HG03103 (cell line): ENCODE results near the gene MAST3.
A peak's percentile ranks its signal among the peaks of the same experiment; 100 is the strongest.
"Not testable (repeated sequence)": the region's sequence is repeated elsewhere in the genome, so short reads cannot be mapped to it uniquely, and the experiment has no call there.

Experiments used
- ATAC-seq: cut with Tn5 transposase; IDR thresholded peaks from one replicate; pipeline ENCODE4 v1.9.1; 2021; ENCODE audit warnings: low read depth; ENCODE audit not compliant: unreplicated experiment

The MAST3 gene

GRCh38 chr19:18085702-18086457 is 11.7 kb upstream of the MAST3 start:
- no peak for ATAC-seq

- ATAC-seq, result no peak
These were observed 10.9 kb upstream of the MAST3 start, which contains the start of gene IL12RB1 for GRCh38 chr19:18086590-18087138. TSS of gene IL12RB1 (minus strand) at chr19:18086934. CDS start at chr19:18086823, 111 bp downstream.

- ATAC-seq, result not testable (repeated sequence)
These were observed 8.5 kb upstream of the MAST3 start for GRCh38 chr19:18089096-18089541.

GRCh38 chr19:18089726-18090125 is 7.9 kb upstream of the MAST3 start:
- ATAC-seq, result no peak

- no peak for ATAC-seq
These were observed 6.9 kb upstream of the MAST3 start for GRCh38 chr19:18090545-18091216.

GRCh38 chr19:18091217-18091608 is 6.4 kb upstream of the MAST3 start:
- ATAC-seq, result no peak

GRCh38 chr19:18093439-18094161 is 4.0 kb upstream of the MAST3 start:
- ATAC-seq, result no peak

GRCh38 chr19:18096258-18096657 is 1.3 kb upstream of the MAST3 start:
- no peak for ATAC-seq

- no peak for ATAC-seq
These were observed 664 bp downstream of the MAST3 start for GRCh38 chr19:18097993-18098890.

- peak; percentile 44 for ATAC-seq
These were observed 1.5 kb downstream of the MAST3 start for GRCh38 chr19:18098891-18099622.

- no peak for ATAC-seq
These were observed 2.0 kb downstream of the MAST3 start for GRCh38 chr19:18099623-18099995.

GRCh38 chr19:18100710-18101109 is 3.1 kb downstream of the MAST3 start:
- no peak for ATAC-seq

- no peak for ATAC-seq
These were observed 3.7 kb downstream of the MAST3 start for GRCh38 chr19:18101268-18101667.

- ATAC-seq, result no peak
These were observed 5.5 kb downstream of the MAST3 start for GRCh38 chr19:18102916-18103542.

GRCh38 chr19:18104793-18105131 is 7.2 kb downstream of the MAST3 start:
- ATAC-seq, result no peak

GRCh38 chr19:18105259-18105658 is 7.7 kb downstream of the MAST3 start:
- not testable (repeated sequence) for ATAC-seq

- no peak for ATAC-seq
These were observed 9.7 kb downstream of the MAST3 start for GRCh38 chr19:18107235-18107634.

- no peak for ATAC-seq
These were observed 11.3 kb downstream of the MAST3 start for GRCh38 chr19:18108897-18109296.

- no peak for ATAC-seq
These were observed 11.8 kb downstream of the MAST3 start for GRCh38 chr19:18109341-18109732.
